ENCODE results near the gene LRRC23.

DNA sequence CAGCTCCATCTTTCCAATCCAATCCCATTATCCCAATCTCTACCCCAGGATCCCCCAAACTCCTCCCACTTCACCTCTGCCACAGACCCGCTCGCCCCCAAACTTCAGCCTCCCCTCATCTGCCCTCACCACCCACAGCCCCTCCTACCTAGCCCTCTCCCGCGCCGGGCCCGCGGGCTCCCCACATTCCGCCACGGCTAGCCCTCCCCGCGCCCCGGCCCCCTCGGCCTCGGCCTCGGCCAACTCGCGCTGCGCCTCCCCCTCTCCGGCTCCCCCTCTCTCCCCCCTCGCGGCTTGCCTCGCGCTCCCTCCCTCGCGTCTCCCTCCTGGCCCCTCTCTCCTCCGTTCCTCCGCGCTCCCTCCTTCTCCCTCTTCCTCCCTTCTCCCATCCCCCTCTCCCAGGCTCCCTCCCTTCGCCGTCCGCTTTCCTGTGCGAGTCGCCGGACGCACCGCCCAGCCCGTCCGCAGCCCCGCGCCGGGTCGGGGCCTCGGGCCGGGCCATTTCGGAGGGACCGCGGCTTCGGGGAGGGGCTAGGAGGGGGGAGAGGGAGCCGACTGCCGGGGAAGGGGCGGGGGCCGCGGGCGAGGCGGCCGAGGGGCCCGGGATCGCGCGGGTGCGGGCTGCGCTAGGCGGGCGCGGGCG is 22.9 kb downstream of the LRRC23 start, which contains the start of gene ATN1:
- no peak for TF ChIP-seq FOXM1 (IDR thresholded peaks at IDR 0.05; ENCODE audit: borderline replicate concordance)
- TF ChIP-seq NFRKB (IDR thresholded peaks at IDR 0.05) = no peak
- TF ChIP-seq TARDBP (IDR thresholded peaks at IDR 0.05) = no peak
- TF ChIP-seq FOXK2 (IDR thresholded peaks at IDR 0.05) = no peak
- TF ChIP-seq BHLHE40 (IDR thresholded peaks at IDR 0.05; ENCODE audit: borderline replicate concordance) = no peak
- TF ChIP-seq ELF4 (IDR thresholded peaks at IDR 0.05) = no peak
- TF ChIP-seq ARNT (IDR thresholded peaks at IDR 0.05) = no peak
- no peak for TF ChIP-seq FOXA1 (IDR thresholded peaks at IDR 0.05)
- no peak for TF ChIP-seq SP1 (IDR thresholded peaks at IDR 0.05)
- TF ChIP-seq L3MBTL2 (conservative IDR thresholded peaks at IDR 0.05) = peak; percentile 56; the same call in 1 of the 2 replicates
- no peak for TF ChIP-seq SUZ12 (IDR thresholded peaks at IDR 0.05)
- TF ChIP-seq ZNF384 (IDR thresholded peaks at IDR 0.05) = no peak
